Renal cortex interstitium (tissue), 11 donors: ENCODE results near the gene UTP3. TPM values are rescaled to one million over a fixed set of nuclear protein-coding genes. Genes with fewer than 3 reads are reported as not detected.
"Not testable (repeated sequence)": the region's sequence is repeated elsewhere in the genome, so short reads cannot be mapped to it uniquely, and the experiment has no call there.

ENCODE experiments used
- DNase-seq, 11 donors: peaks; one replicate each; pipeline ENCODE4 v3.0.0-alpha.2; 2013; ENCODE audit warnings: low read depth in 9 of 11, low spot score in 4 of 11; ENCODE audit errors: extremely low read depth in 1 of 11
- polyA plus RNA-seq, 3 donors: library from polyadenylated mRNA; unstranded; fragments of 120-200 nt; gene quantifications; one replicate each; pipeline ENCODE4 v1.2.1, GENCODE V29; 2013; ENCODE audit not compliant: insufficient read length in 3 of 3

UTP3 gene
- polyA plus RNA-seq, 3 donors: 41.4 to 56.0 (median 49.5) TPM

GRCh38 chr4:70734971-70735370 lies 46.6 kb downstream of the UTP3 start:
- DNase-seq: no peak

GRCh38 chr4:70735915-70736314 lies 47.6 kb downstream of the UTP3 start:
- not testable (repeated sequence) for DNase-seq

- DNase-seq: no peak
These were observed 48.7 kb downstream of the UTP3 start for GRCh38 chr4:70737006-70737405.

- no peak for DNase-seq
These were observed 49.1 kb downstream of the UTP3 start for GRCh38 chr4:70737409-70737808.

- DNase-seq: no peak
These were observed 51.4 kb downstream of the UTP3 start for GRCh38 chr4:70739496-70740337.

Other genes with a start within 250 kb of the UTP3 start
- gene MUC7, start 216.3 kb upstream of the UTP3 start, polyA plus RNA-seq: under 1 TPM in 1 of 3 donors, not detected in 2; 0.34 TPM
- not detected for gene AMTN, start 170.0 kb upstream of the UTP3 start, polyA plus RNA-seq
- gene AMBN, start 96.3 kb upstream of the UTP3 start, polyA plus RNA-seq: 1 to 10 TPM; 1.4 to 1.7 (median 1.6) TPM
- 1 to 10 TPM; 4.0 to 7.2 (median 6.8) TPM for gene ENAM, start 59.8 kb upstream of the UTP3 start, polyA plus RNA-seq
- 1 to 10 TPM in 1 of 3 donors, under 1 TPM in 2; 0.44 to 1.2 (median 0.88) TPM for gene JCHAIN, start 22.0 kb upstream of the UTP3 start, polyA plus RNA-seq
- 100 to 1,000 TPM; 102 to 205 (median 113) TPM for gene RUFY3, start 33.4 kb downstream of the UTP3 start, polyA plus RNA-seq
- 100 to 1,000 TPM; 119 to 146 (median 128) TPM for gene GRSF1, start 151.4 kb downstream of the UTP3 start, polyA plus RNA-seq
- gene MOB1B, start 213.8 kb downstream of the UTP3 start, polyA plus RNA-seq: 10 to 100 TPM; 35.2 to 73.4 (median 48.4) TPM